H1 (cell line): ENCODE results near the gene BABAM2. TPM values are rescaled to one million over a fixed set of nuclear protein-coding genes. Genes with fewer than 3 reads are reported as not detected.

Experiments
- CTCF ChIA-PET: fragments of 300-600 bp; sonication (Branson Sonifier 250); formaldehyde crosslinking; loops from one replicate; lab custom pipeline; 2021; ENCODE audit not compliant: partially characterized antibody; lab: Charles Lee
- POLR2A ChIA-PET: fragments of 300-600 bp; sonication (Branson Sonifier 250); formaldehyde crosslinking; loops from one replicate; lab custom pipeline; 2021; ENCODE audit warnings: inconsistent platforms; ENCODE audit not compliant: partially characterized antibody; lab: Charles Lee
- DNase-seq, 2 experiments: peaks; one replicate each; pipeline versions ENCODE4 v3.0.0 to v3.0.0-alpha.2; 2010 to 2022; ENCODE audit warnings: low spot score in 2 of 2, low read depth in 1 of 2, mixed read lengths in 1 of 2
- FAIRE-seq: peaks from 2 replicates; lab custom pipeline; 2011; peaks lifted over from hg19 to GRCh38; lab: Jason Lieb, UNC
- H2AFZ ChIP-seq: 2 replicates; pipeline ENCODE4 v1.8.1; 2012; ENCODE audit warnings: low read length, inconsistent platforms
- H2AK5ac ChIP-seq: 2 replicates; pipeline ENCODE4 v1.6.1; 2013; ENCODE audit warnings: low read depth, low read length
- H2BK120ac ChIP-seq: replicated peaks from 2 replicates; pipeline ENCODE3; 2013; ENCODE audit warnings: low read depth, low read length, inconsistent platforms
- H2BK12ac ChIP-seq: 2 replicates; pipeline ENCODE4 v1.6.1; 2013; ENCODE audit warnings: low read depth, low read length
- H2BK15ac ChIP-seq: 2 replicates; pipeline ENCODE4 v1.6.1; 2013; ENCODE audit warnings: low read length
- H2BK20ac ChIP-seq: 2 replicates; pipeline ENCODE4 v1.6.1; 2013; ENCODE audit warnings: low read length
- H2BK5ac ChIP-seq: 2 replicates; pipeline ENCODE4 v1.6.1; 2013; ENCODE audit warnings: low read depth, low read length
- H3K14ac ChIP-seq: 2 replicates; pipeline ENCODE4 v1.6.1; 2013; ENCODE audit warnings: inconsistent platforms; ENCODE audit not compliant: insufficient read length
- H3K18ac ChIP-seq: 2 replicates; pipeline ENCODE4 v1.6.1; 2013; ENCODE audit warnings: low read length; ENCODE audit errors: extremely low read depth
- H3K23ac ChIP-seq: 2 replicates; pipeline ENCODE4 v1.6.1; 2013; ENCODE audit warnings: inconsistent platforms; ENCODE audit not compliant: insufficient read length
- H3K23me2 ChIP-seq: 2 replicates; pipeline ENCODE4 v1.6.1; 2013; ENCODE audit warnings: low read depth, low read length
- H3K27ac ChIP-seq: 2 replicates; pipeline ENCODE4 v1.6.1; 2011; ENCODE audit warnings: low read depth, low read length, inconsistent platforms
- H3K27me3 ChIP-seq, 4 experiments: replicated peaks in 1 of 4; 1 replicate in 1 of 4; 2 replicates in 3 of 4; pipeline versions ENCODE4 v1.6.1 to v1.8.1; 2011 to 2013; ENCODE audit warnings: low read length in 3 of 4, mild to moderate bottlenecking in 3 of 4, inconsistent platforms in 2 of 4, mixed read lengths in 2 of 4, moderate library complexity in 1 of 4; ENCODE audit not compliant: control insufficient read depth in 3 of 4, insufficient read depth in 3 of 4; ENCODE audit errors: extremely low read depth in 1 of 4
- H3K36me3 ChIP-seq, 4 experiments: 2 replicates each; pipeline versions ENCODE4 v1.6.1 to v1.8.1; 2011 to 2013; ENCODE audit warnings: mild to moderate bottlenecking in 4 of 4, low read length in 3 of 4, moderate library complexity in 2 of 4, control low read depth in 1 of 4, inconsistent platforms in 1 of 4; ENCODE audit not compliant: insufficient read depth in 4 of 4, control insufficient read depth in 2 of 4
- H3K4ac ChIP-seq: replicated peaks from 2 replicates; pipeline ENCODE3; 2013; ENCODE audit warnings: low read length, low read depth, mixed read lengths, inconsistent platforms; ENCODE audit not compliant: insufficient read length
- H3K4me1 ChIP-seq, 4 experiments: replicated peaks in 1 of 4; 1 replicate in 1 of 4; 2 replicates in 3 of 4; pipeline versions ENCODE4 v1.6.1 to v1.8.1; 2011 to 2013; ENCODE audit warnings: low read length in 3 of 4, inconsistent platforms in 2 of 4, mixed read lengths in 1 of 4; ENCODE audit not compliant: insufficient read depth in 4 of 4, control insufficient read depth in 3 of 4
- H3K4me2 ChIP-seq, 2 experiments: 2 replicates each; pipeline versions ENCODE4 v1.6.1 to v1.8.1; 2011 to 2013; ENCODE audit warnings: low read depth in 2 of 2, low read length in 2 of 2, control low read depth in 1 of 2, inconsistent platforms in 1 of 2, mild to moderate bottlenecking in 1 of 2; ENCODE audit not compliant: insufficient read depth in 1 of 2
- H3K4me3 ChIP-seq, 4 experiments: fragments of 200-600, 300-600 bp in 1 of 4; sonication (generic), shearing (Covaris generic), sonication (Bioruptor Twin) in 1 of 4; 2 replicates each; pipeline versions ENCODE4 v1.5.1 to v1.8.1; 2011 to 2016; ENCODE audit warnings: low read length in 4 of 4, low read depth in 3 of 4, control low read depth in 2 of 4, inconsistent platforms in 2 of 4, mild to moderate bottlenecking in 2 of 4, mixed read lengths in 1 of 4, moderate library complexity in 1 of 4; ENCODE audit not compliant: insufficient read depth in 2 of 4; ENCODE audit errors: extremely low read depth in 1 of 4
- H3K56ac ChIP-seq: replicated peaks from 2 replicates; pipeline ENCODE3; 2013; ENCODE audit warnings: low read depth, mild to moderate bottlenecking, mixed read lengths, low read length, inconsistent platforms; ENCODE audit not compliant: insufficient read length
- H3K79me1 ChIP-seq: 2 replicates; pipeline ENCODE4 v1.6.1; 2013; ENCODE audit warnings: low read depth, low read length, control low read depth
- H3K79me2 ChIP-seq, 2 experiments: 2 replicates each; pipeline versions ENCODE4 v1.6.1 to v1.8.1; 2012 to 2013; ENCODE audit warnings: low read length in 2 of 2, mild to moderate bottlenecking in 2 of 2, inconsistent platforms in 1 of 2; ENCODE audit not compliant: insufficient read depth in 2 of 2, control insufficient read depth in 1 of 2
- H3K9ac ChIP-seq, 4 experiments: replicated peaks in 1 of 4; 1 replicate in 1 of 4; 2 replicates in 3 of 4; pipeline versions ENCODE4 v1.6.1 to v1.8.1; 2011 to 2013; ENCODE audit warnings: low read depth in 3 of 4, low read length in 3 of 4, control low read depth in 2 of 4, mild to moderate bottlenecking in 2 of 4, moderate library complexity in 2 of 4, inconsistent platforms in 1 of 4; ENCODE audit errors: extremely low read depth in 1 of 4
- H3K9me3 ChIP-seq, 2 experiments: 2 replicates each; pipeline versions ENCODE4 v1.6.1 to v1.8.1; 2012 to 2013; ENCODE audit warnings: mild to moderate bottlenecking in 2 of 2, moderate library complexity in 2 of 2, control low read depth in 1 of 2, inconsistent platforms in 1 of 2, low read depth in 1 of 2, low read length in 1 of 2, mixed read lengths in 1 of 2; ENCODE audit not compliant: insufficient read depth in 2 of 2
- H4K20me1 ChIP-seq, 2 experiments: replicated peaks in 1 of 2; 2 replicates each; pipeline versions ENCODE3 to v1.8.1; 2011 to 2013; ENCODE audit warnings: inconsistent platforms in 2 of 2, low read length in 2 of 2, mild to moderate bottlenecking in 1 of 2; ENCODE audit not compliant: insufficient read depth in 2 of 2, control insufficient read depth in 1 of 2
- H4K5ac ChIP-seq: 2 replicates; pipeline ENCODE4 v1.6.1; 2013; ENCODE audit warnings: low read length, low read depth, mixed read lengths, inconsistent platforms; ENCODE audit not compliant: insufficient read length
- H4K8ac ChIP-seq: 2 replicates; pipeline ENCODE4 v1.8.0; 2013; ENCODE audit warnings: mild to moderate bottlenecking, moderate library complexity, low read length, inconsistent platforms; ENCODE audit not compliant: insufficient read depth; ENCODE audit errors: extremely low read depth
- H4K91ac ChIP-seq: replicated peaks from 2 replicates; pipeline ENCODE3; 2013; ENCODE audit warnings: low read length, mixed read lengths, inconsistent platforms; ENCODE audit not compliant: insufficient read length
- ASH2L ChIP-seq: fragments of 200-600, 300-600 bp; sonication (generic); IDR thresholded peaks from one replicate; pipeline ENCODE4 v1.7.1; 2017; ENCODE audit warnings: low read length
- CHD2 ChIP-seq: IDR thresholded peaks from 2 replicates; pipeline ENCODE4 v1.6.1; 2012; ENCODE audit warnings: low read length, improper control_type of control experiment
- KDM5A ChIP-seq: fragments of 200-600 bp; IDR thresholded peaks from 2 replicates; pipeline ENCODE4 v1.7.1; 2012; ENCODE audit warnings: mild to moderate bottlenecking, low read length, inconsistent platforms, mixed read lengths
- POLR2AphosphoS5 ChIP-seq: IDR thresholded peaks from 2 replicates; pipeline ENCODE4 v1.6.1; 2011; ENCODE audit warnings: low read depth, low read length
- RAD21 ChIP-seq, 2 experiments: IDR thresholded peaks in 1 of 2; conservative IDR thresholded peaks in 1 of 2; 2 replicates each; pipeline ENCODE4 v1.6.1; 2011; ENCODE audit warnings: low read depth in 2 of 2, low read length in 2 of 2, improper control_type of control experiment in 1 of 2, inconsistent platforms in 1 of 2, mild to moderate bottlenecking in 1 of 2, moderate library complexity in 1 of 2
- TBP ChIP-seq: IDR thresholded peaks from 2 replicates; pipeline ENCODE4 v1.6.1; 2011; ENCODE audit warnings: low read depth, low read length, improper control_type of control experiment
- USF2 ChIP-seq: IDR thresholded peaks from 2 replicates; pipeline ENCODE4 v1.6.1; 2011; ENCODE audit warnings: low read length, improper control_type of control experiment
- ZNF274 ChIP-seq: IDR thresholded peaks from 2 replicates; pipeline ENCODE4 v1.7.0; 2012; ENCODE audit warnings: low read length, borderline replicate concordance; ENCODE audit errors: extremely low read depth
- WGBS, 2 experiments: shearing (Covaris generic) in 1 of 2; methylation state at CpG; one replicate each; pipeline versions ENCODE4 v1.1.6 to v1.1.7; 2013 to 2015; ENCODE audit warnings: low lambda C conversion rate in 2 of 2, mixed read lengths in 2 of 2, inconsistent platforms in 1 of 2, low coverage in 1 of 2, missing lambda C conversion rate in 1 of 2; ENCODE audit not compliant: insufficient replicate concordance in 2 of 2, insufficient coverage in 1 of 2, insufficient read length in 1 of 2; ENCODE audit errors: extremely low coverage in 1 of 2, missing lambda C conversion rate in 1 of 2; 5-methylcytosine and 5-hydroxymethylcytosine counted together
- polyA plus RNA-seq, 7 experiments: library from polyadenylated mRNA; depleted of rRNA in 3 of 7; stranded (reverse) in 5 of 7; unstranded in 2 of 7; fragments of >200 nt in 5 of 7; fragments of 200-250 nt in 2 of 7; gene quantifications; 1 replicate in 5 of 7; 2 replicates in 1 of 7; 4 replicates in 1 of 7; pipeline versions ENCODE4 v1.2.1 to v1.2.3, GENCODE V29; 2011 to 2013; ENCODE audit warnings: missing spikeins in 2 of 7, mixed read lengths in 2 of 7
- total RNA-seq: library from RNA; stranded (reverse); fragmentation: NEBNext Ultra II Directional; extraction: Animal tissue kit (Norgen Biotek cat#: 25700); gene quantifications from 2 replicates; pipeline ENCODE4 v1.2.1, GENCODE V29; 2021

BABAM2 gene
- total and polyA plus RNA-seq, 2 of the 8 experiments (the other 6 are each of a cell fraction or from before 2014, with no cell fraction given): 15.8 to 20.9 TPM

DNA sequence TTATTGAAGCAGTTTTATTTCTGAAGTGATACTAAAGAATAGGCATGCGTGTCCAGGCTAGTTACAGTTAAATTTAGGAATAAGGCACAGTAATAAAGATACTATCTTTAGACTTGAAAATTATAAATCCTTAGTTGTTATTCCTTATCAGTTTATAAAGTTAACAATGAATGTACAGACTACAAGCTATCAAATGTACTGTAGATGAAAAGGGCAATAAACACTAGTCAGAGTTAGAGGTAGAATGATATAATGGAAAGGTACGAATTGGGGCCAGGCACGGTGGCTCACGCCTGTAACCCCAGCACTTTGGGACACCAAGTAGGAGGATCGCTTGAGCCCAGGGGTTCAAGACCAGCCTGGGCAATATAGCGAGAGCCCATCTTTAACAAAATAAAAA, 4.2 kb upstream of the BABAM2 start:
- Histone ChIP-seq H2AFZ (no peak overlapping the region), H4K91ac (no peak overlapping the region), H4K5ac (no peak overlapping the region), H3K27ac (no peak overlapping the region), H3K27me3 (no peaks in the 10 kb centered on the region), H3K36me3 (no peaks in the 10 kb centered on the region), H2BK5ac (no peak overlapping the region), H3K79me1 (no peaks in the 10 kb centered on the region), H3K23me2 (peaks cover 6% of the 10 kb centered on the region), H3K23ac (no peak overlapping the region), H3K9ac (no peak overlapping the region), H3K9me3 (no peaks in the 10 kb centered on the region), H2BK20ac (no peak overlapping the region), H4K20me1 (no peaks in the 10 kb centered on the region), H3K4ac (no peak overlapping the region), H2BK15ac (no peak overlapping the region), H4K8ac (no peak overlapping the region), H2BK120ac (no peak overlapping the region), H2BK12ac (no peak overlapping the region), H3K14ac (no peak overlapping the region), H3K4me1 (no peaks in the 10 kb centered on the region), H3K18ac (no peak overlapping the region), H3K4me2 (no peak overlapping the region), H3K4me3 (no peak overlapping the region), H2AK5ac (no peak overlapping the region), H3K79me2 (no peaks in the 10 kb centered on the region), H3K56ac (no peak overlapping the region)
- DNase-seq: no peak
- CTCF ChIA-PET: interaction anchor here (1.0 kb wide), 1 partner anchor 203 kb away, joined by 3 read pairs; no protein-coding TSS in a partner anchor
- POLR2A ChIA-PET: no interaction called here
- TF ChIP-seq TBP (no peak), CHD2 (no peak), ASH2L (no peak), POLR2AphosphoS5 (no peak), RAD21 (IDR thresholded peaks at IDR 0.05 in 1 of 2, conservative IDR thresholded peaks at IDR 0.05 in 1 of 2; ENCODE audit: low read depth in 2 of 2, low read length in 2 of 2) (no peak), ZNF274 (no peak), KDM5A (no peak), USF2 (no peak)
- FAIRE-seq: no peak
- WGBS, 2 experiments: 87% methylated on average over 6 of the region's 6 CpGs; no CpG with 5 or more reads in 1 of the 2 experiments
